Endothelial cell (in vitro differentiated cells): ENCODE measurements around the gene MOB3B. TPM values are rescaled to one million over a fixed set of nuclear protein-coding genes. Genes with fewer than 3 reads are reported as not detected.

Source experiments
- DNase-seq: peaks from one replicate; pipeline ENCODE4 v3.0.0; 2021; ENCODE audit warnings: low spot score
- H3K27ac Mint-ChIP-seq: one replicate; pipeline ENCODE4 v1.8.0; 2021; ENCODE audit warnings: mixed read lengths, inconsistent platforms; ENCODE audit not compliant: unreplicated experiment
- H3K27me3 Mint-ChIP-seq: one replicate; pipeline ENCODE4 v1.8.0; 2021; ENCODE audit warnings: mild to moderate bottlenecking, moderate library complexity, mixed read lengths, inconsistent platforms; ENCODE audit not compliant: unreplicated experiment
- H3K36me3 Mint-ChIP-seq: one replicate; pipeline ENCODE4 v1.8.0; 2021; ENCODE audit warnings: mild to moderate bottlenecking, low read depth, mixed read lengths, inconsistent platforms; ENCODE audit not compliant: unreplicated experiment
- H3K4me1 Mint-ChIP-seq: one replicate; pipeline ENCODE4 v1.8.0; 2021; ENCODE audit warnings: mild to moderate bottlenecking, mixed read lengths, inconsistent platforms; ENCODE audit not compliant: unreplicated experiment
- H3K4me3 Mint-ChIP-seq: one replicate; pipeline ENCODE4 v1.8.0; 2021; ENCODE audit warnings: mild to moderate bottlenecking, mixed read lengths, inconsistent platforms; ENCODE audit not compliant: unreplicated experiment
- H3K9me3 Mint-ChIP-seq: one replicate; pipeline ENCODE4 v1.8.0; 2021; ENCODE audit warnings: mixed read lengths, inconsistent platforms; ENCODE audit not compliant: unreplicated experiment
- CTCF ChIP-seq: fragments of 200-600 bp; sonication (generic); IDR thresholded peaks from one replicate; pipeline ENCODE4 v1.5.0; 2021; ENCODE audit warnings: antibody characterized with exemption; ENCODE audit not compliant: unreplicated experiment
- total RNA-seq: library from RNA; stranded (reverse); fragmentation: NEBNext Ultra II Directional; extraction: Animal tissue kit (Norgen Biotek cat#: 25700); gene quantifications from one replicate; pipeline ENCODE4 v1.2.1, GENCODE V29; 2021; ENCODE audit not compliant: unreplicated experiment

MOB3B gene
- total RNA-seq, 1 donor from 2014 or later, result 6.4 TPM

DNA sequence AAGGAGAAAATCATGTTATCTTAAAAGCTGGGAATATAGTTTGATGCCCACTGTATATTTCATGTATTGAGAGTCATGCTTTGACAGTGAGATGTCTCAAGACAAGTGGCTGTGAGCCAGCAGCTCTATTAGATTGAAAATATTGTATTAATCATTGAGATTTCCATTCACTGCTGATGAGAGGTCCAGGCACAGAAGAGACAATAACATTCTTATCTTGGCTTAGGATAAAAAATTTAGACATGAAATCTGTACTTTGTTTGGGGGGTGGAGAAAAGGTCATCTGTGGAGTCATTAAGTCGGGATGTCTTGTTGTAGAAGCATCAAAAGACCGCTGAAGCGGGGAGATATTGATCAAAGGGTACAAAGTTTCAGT, 134.8 kb downstream of the MOB3B start:
- no peak for DNase-seq
- Mint-ChIP-seq H3K36me3 (no peaks in the 10 kb centered on the region), H3K4me1 (peaks cover 38% of the 10 kb centered on the region), H3K9me3 (no peaks in the 10 kb centered on the region), H3K27ac (no peak overlapping the region), H3K27me3 (peaks cover 4% of the 10 kb centered on the region), H3K4me3 (no peak overlapping the region)
- no peak for TF ChIP-seq CTCF

- no peak for TF ChIP-seq CTCF
- Mint-ChIP-seq H3K4me3 (no peak overlapping the region), H3K27ac (no peak overlapping the region), H3K36me3 (no peaks in the 10 kb centered on the region), H3K4me1 (peaks cover 38% of the 10 kb centered on the region), H3K9me3 (no peaks in the 10 kb centered on the region), H3K27me3 (peaks cover 4% of the 10 kb centered on the region)
- DNase-seq, result no peak
Measured at GRCh38 chr9:27394154-27394825, 135.3 kb downstream of the MOB3B start.

GRCh38 chr9:27393054-27393846, 136.4 kb downstream of the MOB3B start:
- DNase-seq, result no peak
- Mint-ChIP-seq H3K4me3 (no peak overlapping the region), H3K9me3 (no peaks in the 10 kb centered on the region), H3K27ac (no peak overlapping the region), H3K4me1 (peaks cover 40% of the 10 kb centered on the region), H3K36me3 (no peaks in the 10 kb centered on the region), H3K27me3 (peaks cover 4% of the 10 kb centered on the region)
- no peak for TF ChIP-seq CTCF

DNA sequence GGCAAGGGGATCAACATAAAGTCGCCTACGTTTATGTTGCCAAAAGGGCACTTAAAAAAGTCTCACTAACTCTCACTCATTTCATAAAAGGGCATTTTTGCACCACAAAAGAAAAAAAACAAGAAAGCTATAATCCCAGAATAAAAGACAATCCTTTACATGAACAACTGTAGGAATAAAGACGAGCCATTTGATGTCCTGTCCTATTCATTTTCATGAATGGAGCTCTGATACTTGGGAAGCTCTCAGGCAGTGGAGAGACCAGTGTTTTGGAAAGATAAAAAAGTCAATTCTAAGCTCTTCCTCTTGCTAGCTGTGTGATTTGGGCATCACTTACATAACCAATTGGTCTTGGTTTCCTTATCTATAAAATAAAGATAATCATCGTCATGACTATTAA, 137.2 kb downstream of the MOB3B start:
- no peak for TF ChIP-seq CTCF
- H3K27ac Mint-ChIP-seq, result no peak overlapping the region
- peaks cover 40% of the 10 kb centered on the region for H3K4me1 Mint-ChIP-seq

More for the DNA sequence above, 137.2 kb downstream of the MOB3B start:
- H3K9me3 Mint-ChIP-seq, result no peaks in the 10 kb centered on the region
- no peaks in the 10 kb centered on the region for H3K36me3 Mint-ChIP-seq
- H3K27me3 Mint-ChIP-seq, result peaks cover 4% of the 10 kb centered on the region
- no peak for DNase-seq
- H3K4me3 Mint-ChIP-seq, result no peak overlapping the region
